PFSK-1 (cell line): ENCODE measurements around the gene LRP2.

Experiments used
- POLR2AphosphoS5 ChIP-seq: IDR thresholded peaks from 2 replicates; pipeline ENCODE4 v1.6.1; 2012; ENCODE audit warnings: low read depth, mild to moderate bottlenecking, control low read depth, low read length, moderate library complexity
- REST ChIP-seq, 2 experiments: IDR thresholded peaks; 2 replicates each; pipeline versions ENCODE4 v1.6.1 to v1.8.0; 2011 to 2012; ENCODE audit warnings: low read depth in 2 of 2, low read length in 2 of 2, control low read depth in 1 of 2, inconsistent platforms in 1 of 2, mild to moderate bottlenecking in 1 of 2, moderate library complexity in 1 of 2; ENCODE audit not compliant: insufficient read depth in 1 of 2
- TAF1 ChIP-seq: IDR thresholded peaks from 2 replicates; pipeline ENCODE4 v1.6.1; 2012; ENCODE audit warnings: low read length, control low read depth, borderline replicate concordance; ENCODE audit not compliant: insufficient read depth

- TF ChIP-seq TAF1, result no peak
- TF ChIP-seq POLR2AphosphoS5, result no peak
- no peak for TF ChIP-seq REST (IDR thresholded peaks at IDR 0.05; ENCODE audit: insufficient read depth in 1 of 2, low read depth in 2 of 2, low read length in 2 of 2)
Measured at GRCh38 chr2:169397697-169398096, 35.4 kb upstream of the LRP2 start.
